Body of pancreas (tissue), 4 donors: Measurements from ENCODE around the gene ANKRD11.

Experiments
- POLR2A ChIP-seq, 3 donors: fragments of 450-650 bp; IDR thresholded peaks; one replicate each; pipeline ENCODE4 v1.6.1; 2016; ENCODE audit warnings: antibody characterized with exemption in 3 of 3, mild to moderate bottlenecking in 2 of 3
- TF ChIP-seq, protein P1 (sequence below), 7 experiments: fragments of 450-650 bp in 4 of 7; fragments of 200-600 bp in 3 of 7; sonication (generic) in 3 of 7; IDR thresholded peaks; one replicate each; pipeline ENCODE4 v1.5.1; 2016 to 2019; ENCODE audit warnings: antibody characterized with exemption in 7 of 7

DNA sequence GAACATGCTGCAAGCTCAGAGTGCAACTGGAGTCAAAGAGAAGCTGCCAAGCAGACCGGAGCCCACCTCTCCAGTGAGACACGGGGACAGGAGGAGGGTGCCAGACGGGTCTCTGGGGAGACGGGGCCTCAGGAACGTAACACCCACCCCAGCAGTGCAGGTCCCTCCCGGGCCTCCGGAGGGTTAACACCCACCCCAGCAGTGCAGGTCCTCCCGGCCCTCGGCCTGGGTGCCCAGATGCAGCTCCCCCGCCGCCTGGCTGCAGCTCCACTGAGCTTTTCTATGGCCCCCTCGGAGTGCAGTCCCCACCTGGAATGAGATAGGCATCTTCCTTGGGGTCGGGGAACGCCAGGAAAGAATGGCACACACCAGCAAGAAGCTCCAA, 182.9 kb downstream of the ANKRD11 start:
- TF ChIP-seq, protein P1, sequence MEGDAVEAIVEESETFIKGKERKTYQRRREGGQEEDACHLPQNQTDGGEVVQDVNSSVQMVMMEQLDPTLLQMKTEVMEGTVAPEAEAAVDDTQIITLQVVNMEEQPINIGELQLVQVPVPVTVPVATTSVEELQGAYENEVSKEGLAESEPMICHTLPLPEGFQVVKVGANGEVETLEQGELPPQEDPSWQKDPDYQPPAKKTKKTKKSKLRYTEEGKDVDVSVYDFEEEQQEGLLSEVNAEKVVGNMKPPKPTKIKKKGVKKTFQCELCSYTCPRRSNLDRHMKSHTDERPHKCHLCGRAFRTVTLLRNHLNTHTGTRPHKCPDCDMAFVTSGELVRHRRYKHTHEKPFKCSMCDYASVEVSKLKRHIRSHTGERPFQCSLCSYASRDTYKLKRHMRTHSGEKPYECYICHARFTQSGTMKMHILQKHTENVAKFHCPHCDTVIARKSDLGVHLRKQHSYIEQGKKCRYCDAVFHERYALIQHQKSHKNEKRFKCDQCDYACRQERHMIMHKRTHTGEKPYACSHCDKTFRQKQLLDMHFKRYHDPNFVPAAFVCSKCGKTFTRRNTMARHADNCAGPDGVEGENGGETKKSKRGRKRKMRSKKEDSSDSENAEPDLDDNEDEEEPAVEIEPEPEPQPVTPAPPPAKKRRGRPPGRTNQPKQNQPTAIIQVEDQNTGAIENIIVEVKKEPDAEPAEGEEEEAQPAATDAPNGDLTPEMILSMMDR (IDR thresholded peaks at IDR 0.05) = no peak
- no peak for TF ChIP-seq POLR2A (IDR thresholded peaks at IDR 0.05)
